NCI-H2081 (cell line): ENCODE results near the gene ZBTB40.
A peak's percentile ranks its signal among the peaks of the same experiment; 100 is the strongest.

Experiments used
- DNase-seq, 2 experiments: peaks; one replicate each; lab custom pipeline; 2025; lab: John Stamatoyannopoulos, UW

Gene ZBTB40

GRCh38 chr1:22451702-22452480, at the start of gene ZBTB40:
Gene ZBTB40 (plus strand): TSS chr1:22451851. CDS start chr1:22489949, 38,098 bp downstream.
- DNase-seq: peak; percentile 98 to 99

DNA sequence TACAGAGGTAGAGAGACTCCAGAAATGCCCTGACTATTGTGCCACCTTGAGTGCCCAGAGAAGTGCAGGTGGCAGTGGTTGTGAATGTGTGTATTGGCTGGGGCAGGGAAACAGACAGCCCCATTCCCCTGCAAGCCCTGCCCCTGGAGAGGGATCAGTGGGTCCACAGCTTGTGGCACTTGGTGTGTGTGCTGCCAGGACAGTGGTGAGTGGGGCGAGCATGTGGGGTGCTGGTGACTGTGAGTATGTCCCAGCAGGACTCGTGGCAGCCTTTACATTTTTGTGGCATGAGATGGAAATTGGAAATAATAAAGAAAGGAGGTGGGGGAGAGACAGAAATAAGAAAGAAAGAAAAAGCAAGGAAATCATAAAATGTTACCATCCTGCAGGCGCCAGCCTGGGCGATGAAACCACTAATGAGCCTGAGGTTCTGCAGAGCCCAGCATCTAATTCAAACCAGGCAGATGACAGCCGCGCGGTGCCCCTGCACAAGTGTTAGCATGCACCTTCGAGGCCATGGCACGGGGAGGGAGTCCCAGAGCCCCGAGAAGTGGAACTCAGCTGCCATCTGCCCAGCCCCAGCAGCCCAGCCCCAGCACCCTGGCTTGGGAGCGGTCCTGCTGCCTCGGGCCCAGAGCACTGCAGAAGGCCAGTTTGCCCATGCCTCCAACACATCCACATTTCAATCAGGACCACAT, 49.1 kb upstream of the ZBTB40 start:
- no peak for DNase-seq

DNA sequence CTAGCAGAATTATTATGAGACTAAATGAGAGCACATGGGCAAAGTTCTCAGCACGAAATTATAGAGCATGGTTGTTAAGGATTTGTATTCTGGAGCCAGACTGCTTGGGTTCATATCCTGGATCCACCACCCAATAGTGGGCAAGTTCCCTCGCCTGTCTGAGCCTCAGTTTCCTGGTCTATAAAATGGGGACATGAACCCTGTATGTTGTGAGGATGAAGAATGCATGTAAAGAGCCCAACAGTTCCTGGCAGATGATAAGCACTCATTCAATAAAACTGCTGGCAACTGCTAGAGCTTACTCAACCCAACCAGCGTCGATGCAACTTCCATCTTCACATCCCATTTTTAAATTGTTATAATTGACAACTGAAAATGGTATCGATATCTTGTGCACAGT, 47.2 kb upstream of the ZBTB40 start:
- no peak for DNase-seq

DNA sequence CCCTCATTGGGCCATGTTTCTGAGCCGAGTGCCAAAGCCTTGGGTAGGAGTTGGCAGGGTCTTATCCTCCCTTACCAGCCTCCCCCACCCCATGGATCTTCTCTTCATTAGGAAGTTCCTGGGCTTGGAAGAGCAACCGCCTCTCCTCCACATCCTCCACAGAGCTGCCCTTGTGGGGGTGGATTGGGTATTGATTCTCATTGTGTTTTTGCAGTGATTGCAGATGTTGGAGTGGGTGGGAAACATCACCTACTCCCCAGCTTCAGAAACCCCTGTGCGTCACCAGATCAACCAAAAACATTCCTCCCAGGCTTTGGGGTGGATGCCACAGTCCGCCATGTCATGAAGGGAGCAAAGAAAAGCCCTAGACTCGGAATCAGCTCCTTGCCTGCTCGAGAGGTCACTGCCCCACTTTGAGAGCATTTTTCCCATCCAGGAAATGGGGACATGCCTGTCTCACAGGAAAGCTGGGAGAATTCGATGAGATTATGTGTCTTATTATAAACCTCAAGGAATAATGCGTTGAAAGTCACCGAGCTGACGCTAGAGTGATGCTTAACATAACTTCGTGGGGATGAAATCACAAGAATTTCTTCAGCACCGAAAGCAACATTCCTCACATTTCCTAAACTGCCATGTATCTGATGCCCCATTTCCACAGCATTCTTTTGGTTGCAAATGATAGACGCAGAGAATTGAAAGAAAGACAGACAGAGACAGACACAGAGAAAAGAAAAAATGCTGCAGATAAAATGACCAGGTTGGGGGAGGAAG, 44.7 kb upstream of the ZBTB40 start:
- no peak for DNase-seq

GRCh38 chr1:22408230-22408629, 43.4 kb upstream of the ZBTB40 start:
- DNase-seq: no peak

DNA sequence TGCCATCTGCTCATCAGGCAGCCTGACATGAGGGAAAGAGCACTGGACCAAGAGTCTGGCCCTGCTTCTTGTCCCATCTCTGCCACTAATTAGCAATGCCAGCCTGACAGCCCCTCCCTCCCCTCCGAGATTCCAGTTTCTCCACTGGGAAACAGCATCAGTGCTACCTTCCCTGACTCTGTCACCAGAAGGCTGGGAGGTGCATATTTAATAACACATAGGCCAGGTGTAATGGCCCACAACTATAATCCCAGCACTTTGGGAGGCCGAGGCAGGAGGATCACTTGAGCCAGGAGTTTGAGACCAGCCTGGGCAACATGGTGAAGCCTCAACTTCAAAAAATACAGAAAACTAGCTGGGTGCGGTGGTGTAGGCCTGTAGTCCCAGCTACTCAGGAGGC, 41.2 kb upstream of the ZBTB40 start:
- DNase-seq: no peak

DNA sequence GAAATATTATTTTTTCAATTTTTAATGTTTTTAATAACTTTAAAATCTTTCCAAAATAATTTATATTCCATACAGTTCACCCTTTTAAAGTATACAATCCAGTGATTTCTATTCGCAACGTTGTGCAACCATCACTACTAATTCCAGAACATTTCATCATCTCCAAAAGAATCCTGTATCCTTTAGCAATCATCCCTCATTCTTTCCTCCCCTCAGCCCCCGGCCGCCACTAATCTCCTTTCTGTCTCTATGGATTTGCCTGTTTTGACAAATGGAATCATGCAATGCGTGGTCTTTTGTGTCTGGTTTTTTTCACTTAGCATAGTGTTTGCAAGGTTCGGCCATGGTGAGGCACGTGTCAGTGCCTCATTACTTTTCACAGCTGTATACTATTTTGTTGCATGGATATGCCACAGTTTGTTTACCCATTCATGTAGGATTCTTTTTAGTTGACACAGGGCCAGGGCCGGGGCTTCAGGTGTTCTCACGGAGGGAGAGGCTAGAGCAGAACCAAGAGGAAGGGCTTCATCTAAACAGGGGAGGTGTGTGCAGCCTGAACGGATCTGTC, 40.6 kb upstream of the ZBTB40 start:
- no peak for DNase-seq

DNA sequence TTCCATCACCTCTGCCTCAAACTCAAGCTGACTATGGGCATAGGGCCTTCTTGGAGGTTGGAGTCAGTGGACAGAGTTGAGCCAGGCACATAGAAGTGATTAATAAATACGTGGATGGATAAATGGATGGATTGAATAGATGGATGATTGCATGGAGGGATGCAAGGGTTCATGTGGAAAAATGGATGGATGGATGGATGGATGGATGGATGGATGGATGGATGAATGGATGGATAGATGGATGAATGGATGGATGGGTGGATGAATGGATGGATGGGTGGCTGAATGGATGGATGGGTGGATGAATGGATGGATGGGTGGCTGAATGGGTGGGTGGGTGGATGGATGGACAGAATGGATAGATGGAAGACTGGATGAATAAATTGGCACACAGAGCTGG, 40.1 kb upstream of the ZBTB40 start:
- no peak for DNase-seq

- DNase-seq: no peak
Observed at GRCh38 chr1:22412932-22413727, 38.5 kb upstream of the ZBTB40 start.

- no peak for DNase-seq
Observed at GRCh38 chr1:22413799-22414198, 37.9 kb upstream of the ZBTB40 start.

DNA sequence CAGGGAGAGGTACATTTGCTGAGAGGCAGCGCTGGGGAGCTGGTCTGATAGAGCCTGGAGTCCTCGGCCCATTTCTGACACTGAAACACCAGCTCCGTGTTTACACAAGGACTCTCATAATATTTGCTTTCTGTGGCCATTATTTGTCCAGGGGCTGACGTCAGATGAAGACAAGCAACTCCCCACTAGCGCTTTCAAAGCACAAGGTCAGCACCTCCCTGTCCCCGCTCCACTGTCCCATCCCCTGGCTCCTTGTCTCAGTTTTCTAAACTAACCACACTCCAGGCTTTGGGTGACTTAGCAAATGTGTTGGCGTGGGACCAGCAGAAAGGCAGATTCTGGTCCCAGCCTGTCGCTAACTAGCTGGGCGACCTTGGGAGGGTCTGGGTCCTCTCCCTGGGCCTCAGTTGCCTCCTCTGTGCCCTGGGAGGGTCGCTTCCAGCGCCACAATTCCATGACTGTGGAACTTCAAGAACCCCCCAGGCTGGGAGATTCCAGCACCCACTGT, 37.4 kb upstream of the ZBTB40 start:
- DNase-seq: peak; percentile 63 to 82

- DNase-seq: no peak
Observed at GRCh38 chr1:22415489-22415888, 36.2 kb upstream of the ZBTB40 start.

GRCh38 chr1:22416555-22417454, 34.8 kb upstream of the ZBTB40 start:
- DNase-seq: peak; percentile 88 to 89

DNA sequence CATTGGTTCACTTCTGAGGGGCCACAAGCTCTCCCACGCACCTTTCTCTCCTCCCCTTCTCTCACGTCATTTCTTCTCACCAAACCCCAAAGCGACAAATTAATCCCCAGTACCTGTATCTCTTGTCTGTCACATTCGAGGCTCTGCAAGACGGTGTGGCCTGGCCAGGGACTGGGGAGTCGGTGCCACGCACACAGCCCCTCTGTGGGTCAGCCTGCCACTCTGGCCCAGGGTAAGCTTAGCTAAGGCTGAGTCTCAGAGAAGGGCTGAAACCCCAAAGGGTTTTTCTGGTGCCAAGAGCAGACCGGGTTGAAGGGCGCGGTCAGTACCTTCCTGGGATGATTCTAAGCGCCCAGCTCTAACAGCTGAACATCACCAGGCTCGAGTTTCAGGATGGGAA, 34.2 kb upstream of the ZBTB40 start:
- no peak for DNase-seq

DNA sequence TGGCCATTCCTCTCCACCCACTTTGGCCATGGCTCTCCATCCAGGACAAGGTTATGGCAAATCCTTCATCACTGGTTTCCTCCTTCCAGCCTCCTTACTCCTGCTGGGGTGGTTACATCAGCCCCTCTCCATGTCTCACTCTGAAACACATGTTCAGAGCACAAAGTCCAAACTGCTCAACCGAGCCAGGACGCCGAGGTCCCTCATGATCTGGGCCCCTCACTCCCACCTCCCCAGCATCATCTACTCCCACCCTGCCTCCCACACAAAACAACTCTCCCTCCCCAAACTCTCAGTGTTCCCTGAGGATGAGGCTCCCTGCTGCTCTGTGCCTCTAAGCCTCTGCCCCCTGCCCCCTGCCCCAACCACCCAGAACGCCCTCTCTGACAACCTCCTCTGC, 33.3 kb upstream of the ZBTB40 start:
- no peak for DNase-seq

- DNase-seq: no peak
Observed at GRCh38 chr1:22418933-22419382, 32.7 kb upstream of the ZBTB40 start.

DNA sequence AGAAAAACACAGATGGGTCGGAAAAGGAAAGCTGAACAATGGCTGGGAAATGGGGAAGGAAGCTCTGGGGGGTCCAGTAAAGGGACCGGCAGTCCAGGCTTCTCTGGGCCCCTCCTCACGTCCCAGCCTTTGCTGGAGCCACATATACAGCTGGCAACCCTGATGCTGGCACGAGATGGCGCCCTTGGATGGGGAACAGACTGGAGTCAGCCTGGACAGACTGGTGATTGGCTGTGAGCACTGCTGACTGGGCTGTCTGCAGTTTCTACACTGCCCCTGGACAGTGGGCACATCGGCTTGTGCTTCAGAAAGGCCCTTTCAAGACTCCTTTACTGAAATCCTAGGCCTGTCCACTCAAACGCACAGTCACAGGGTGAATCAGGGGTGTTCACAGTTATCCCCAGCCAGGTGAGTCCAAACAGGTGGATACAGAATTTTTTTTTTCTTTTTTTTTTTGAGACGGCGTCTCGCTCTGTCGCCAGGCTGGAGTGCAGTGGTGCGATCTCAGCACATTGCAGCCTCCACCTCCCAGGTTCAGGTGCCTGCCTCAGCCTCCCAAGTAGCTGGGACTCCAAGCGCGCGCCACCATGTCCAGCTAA, 31.1 kb upstream of the ZBTB40 start:
- peak; percentile 85 to 88 for DNase-seq

- DNase-seq: no peak
Observed at GRCh38 chr1:22426781-22427180, 24.9 kb upstream of the ZBTB40 start.

GRCh38 chr1:22428672-22429071, 23.0 kb upstream of the ZBTB40 start:
- DNase-seq: peak in 1 of 2 experiments; percentile 18

- no peak for DNase-seq
Observed at GRCh38 chr1:22431965-22432364, 19.7 kb upstream of the ZBTB40 start.
